WERI-Rb-1 (cell line): ENCODE results near the gene PNRC2.
"Not testable (repeated sequence)": the region's sequence is repeated elsewhere in the genome, so short reads cannot be mapped to it uniquely, and the experiment has no call there.

Experiments
- DNase-seq: peaks from one replicate; pipeline ENCODE4 v3.0.0-alpha.2; 2020
- H3K27ac ChIP-seq: fragments of 250-450 bp; sonication (Bioruptor Pico); 2 replicates; pipeline ENCODE4 v1.5.1; 2020; ENCODE audit warnings: mild to moderate bottlenecking, moderate library complexity
- H3K27me3 ChIP-seq: fragments of 250-450 bp; sonication (Bioruptor Pico); 2 replicates; pipeline ENCODE4 v1.5.1; 2021; ENCODE audit warnings: mild to moderate bottlenecking, low read depth, moderate library complexity; ENCODE audit not compliant: insufficient read depth, severe bottlenecking
- H3K36me3 ChIP-seq: fragments of 250-450 bp; sonication (Bioruptor Pico); 2 replicates; pipeline ENCODE4 v1.5.1; 2020; ENCODE audit warnings: mild to moderate bottlenecking, moderate library complexity
- H3K4me3 ChIP-seq: 2 replicates; pipeline ENCODE4 v1.5.1; 2011; ENCODE audit warnings: low read depth, mild to moderate bottlenecking, control low read depth, low read length
- H3K9me3 ChIP-seq: fragments of 250-450 bp; sonication (Bioruptor Pico); 2 replicates; pipeline ENCODE4 v1.5.1; 2021; ENCODE audit warnings: mild to moderate bottlenecking, moderate library complexity; ENCODE audit not compliant: severe bottlenecking
- CTCF ChIP-seq: IDR thresholded peaks from 2 replicates; pipeline ENCODE4 v1.5.1; 2011; ENCODE audit warnings: low read depth, mild to moderate bottlenecking, control low read depth, inconsistent platforms, low read length

PNRC2 gene

GRCh38 chr1:24003331-24003972, 43.8 kb downstream of the PNRC2 start:
- TF ChIP-seq CTCF: no peak
- Histone ChIP-seq H3K27me3 (no peaks in the 10 kb centered on the region), H3K9me3 (no peaks in the 10 kb centered on the region), H3K4me3 (no peak overlapping the region), H3K27ac (no peak overlapping the region), H3K36me3 (no peaks in the 10 kb centered on the region)
- no peak for DNase-seq

- no peaks in the 10 kb centered on the region for H3K36me3 ChIP-seq
- no peak for TF ChIP-seq CTCF
- H3K4me3 ChIP-seq: no peak overlapping the region
- DNase-seq: no peak
- H3K27me3 ChIP-seq: no peaks in the 10 kb centered on the region
- H3K9me3 ChIP-seq: no peaks in the 10 kb centered on the region
- no peak overlapping the region for H3K27ac ChIP-seq
Observed at GRCh38 chr1:24004132-24004531, 44.5 kb downstream of the PNRC2 start.

GRCh38 chr1:24005163-24005562, 45.5 kb downstream of the PNRC2 start:
- Histone ChIP-seq H3K9me3 (no peaks in the 10 kb centered on the region), H3K4me3 (no peak overlapping the region), H3K36me3 (no peaks in the 10 kb centered on the region), H3K27me3 (no peaks in the 10 kb centered on the region), H3K27ac (no peak overlapping the region)
- no peak for DNase-seq
- no peak for TF ChIP-seq CTCF

- no peaks in the 10 kb centered on the region for H3K9me3 ChIP-seq
- H3K27me3 ChIP-seq: no peaks in the 10 kb centered on the region
- no peak overlapping the region for H3K4me3 ChIP-seq
- no peaks in the 10 kb centered on the region for H3K36me3 ChIP-seq
- no peak for TF ChIP-seq CTCF
- DNase-seq: no peak
- H3K27ac ChIP-seq: no peak overlapping the region
Observed at GRCh38 chr1:24007079-24007478, 47.5 kb downstream of the PNRC2 start.

GRCh38 chr1:24008574-24009184, 49.1 kb downstream of the PNRC2 start:
- H3K9me3 ChIP-seq, H3K27ac ChIP-seq, DNase-seq, H3K36me3 ChIP-seq, H3K27me3 ChIP-seq, H3K4me3 ChIP-seq: not testable (repeated sequence)

GRCh38 chr1:24009406-24009805, 49.8 kb downstream of the PNRC2 start:
- Histone ChIP-seq H3K27me3 (no peaks in the 10 kb centered on the region), H3K27ac (no peak overlapping the region), H3K4me3 (no peak overlapping the region), H3K9me3 (no peaks in the 10 kb centered on the region), H3K36me3 (no peaks in the 10 kb centered on the region)
- no peak for TF ChIP-seq CTCF
- DNase-seq: no peak
